ENCODE data around the gene SOCS6.

DNA sequence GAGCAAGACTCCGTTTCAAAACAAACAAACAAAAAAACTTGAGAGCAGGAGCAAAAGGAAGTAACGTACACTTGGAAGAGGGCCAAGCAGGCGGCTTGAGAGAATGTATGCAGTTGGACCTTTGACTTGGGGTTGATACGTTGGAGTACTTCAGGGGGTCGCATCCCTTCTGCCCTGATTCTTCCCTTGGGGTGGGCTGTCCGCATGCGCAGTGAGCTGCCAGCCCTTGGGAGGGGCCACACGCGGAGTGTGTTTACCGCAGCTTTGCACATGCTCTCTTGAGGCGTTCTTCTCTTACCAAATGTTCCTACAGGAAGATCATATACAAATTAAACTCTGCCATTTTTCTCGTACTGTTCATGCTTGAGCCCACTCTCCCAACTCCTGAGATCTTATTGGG is 38.1 kb upstream of the SOCS6 start:
- TF ChIP-seq CHD2 (IDR thresholded peaks at IDR 0.05; ENCODE audit: low read length, partially characterized antibody) (no peak), EHMT2 (IDR thresholded peaks at IDR 0.05; ENCODE audit: low read depth) (no peak), NFE2L2 (conservative IDR thresholded peaks at IDR 0.05; ENCODE audit: low read length) (no peak), JUNB (IDR thresholded peaks at IDR 0.05) (no peak), POLR2A (IDR thresholded peaks at IDR 0.05; ENCODE audit: low read length) (no peak), SREBF2 (IDR thresholded peaks at IDR 0.05) (no peak), NPAS2 (CRISPR knock-in tag; IDR thresholded peaks at IDR 0.05; ENCODE audit: borderline replicate concordance) (no peak)
- TF ChIP-seq, protein P1, sequence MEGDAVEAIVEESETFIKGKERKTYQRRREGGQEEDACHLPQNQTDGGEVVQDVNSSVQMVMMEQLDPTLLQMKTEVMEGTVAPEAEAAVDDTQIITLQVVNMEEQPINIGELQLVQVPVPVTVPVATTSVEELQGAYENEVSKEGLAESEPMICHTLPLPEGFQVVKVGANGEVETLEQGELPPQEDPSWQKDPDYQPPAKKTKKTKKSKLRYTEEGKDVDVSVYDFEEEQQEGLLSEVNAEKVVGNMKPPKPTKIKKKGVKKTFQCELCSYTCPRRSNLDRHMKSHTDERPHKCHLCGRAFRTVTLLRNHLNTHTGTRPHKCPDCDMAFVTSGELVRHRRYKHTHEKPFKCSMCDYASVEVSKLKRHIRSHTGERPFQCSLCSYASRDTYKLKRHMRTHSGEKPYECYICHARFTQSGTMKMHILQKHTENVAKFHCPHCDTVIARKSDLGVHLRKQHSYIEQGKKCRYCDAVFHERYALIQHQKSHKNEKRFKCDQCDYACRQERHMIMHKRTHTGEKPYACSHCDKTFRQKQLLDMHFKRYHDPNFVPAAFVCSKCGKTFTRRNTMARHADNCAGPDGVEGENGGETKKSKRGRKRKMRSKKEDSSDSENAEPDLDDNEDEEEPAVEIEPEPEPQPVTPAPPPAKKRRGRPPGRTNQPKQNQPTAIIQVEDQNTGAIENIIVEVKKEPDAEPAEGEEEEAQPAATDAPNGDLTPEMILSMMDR (IDR thresholded peaks at IDR 0.05): no peak
- TF ChIP-seq, protein P2, sequence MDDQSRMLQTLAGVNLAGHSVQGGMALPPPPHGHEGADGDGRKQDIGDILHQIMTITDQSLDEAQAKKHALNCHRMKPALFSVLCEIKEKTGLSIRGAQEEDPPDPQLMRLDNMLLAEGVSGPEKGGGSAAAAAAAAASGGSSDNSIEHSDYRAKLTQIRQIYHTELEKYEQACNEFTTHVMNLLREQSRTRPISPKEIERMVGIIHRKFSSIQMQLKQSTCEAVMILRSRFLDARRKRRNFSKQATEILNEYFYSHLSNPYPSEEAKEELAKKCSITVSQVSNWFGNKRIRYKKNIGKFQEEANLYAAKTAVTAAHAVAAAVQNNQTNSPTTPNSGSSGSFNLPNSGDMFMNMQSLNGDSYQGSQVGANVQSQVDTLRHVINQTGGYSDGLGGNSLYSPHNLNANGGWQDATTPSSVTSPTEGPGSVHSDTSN (IDR thresholded peaks at IDR 0.05): no peak

Data from A549 (cell line).